NB4 (cell line): ENCODE data around the gene FIG4.
"Not testable (repeated sequence)": the region's sequence is repeated elsewhere in the genome, so short reads cannot be mapped to it uniquely, and the experiment has no call there.

Experiments
- DNase-seq: peaks from one replicate; pipeline ENCODE4 v3.0.0; 2010; ENCODE audit warnings: low read depth
- H3K4me3 ChIP-seq: one replicate; pipeline ENCODE4 v1.5.1; 2011; ENCODE audit warnings: mild to moderate bottlenecking, low read depth, low read length, moderate library complexity
- CTCF ChIP-seq: IDR thresholded peaks from one replicate; pipeline ENCODE4 v1.5.1; 2012; ENCODE audit warnings: low read depth, low read length
- MAX ChIP-seq: IDR thresholded peaks from 2 replicates; pipeline ENCODE4 v1.6.1; 2011; ENCODE audit warnings: low read depth, low read length
- MYC ChIP-seq: IDR thresholded peaks from 2 replicates; pipeline ENCODE4 v1.6.1; 2011; ENCODE audit warnings: low read depth, low read length
- POLR2A ChIP-seq: IDR thresholded peaks from 2 replicates; pipeline ENCODE4 v1.6.1; 2011; ENCODE audit warnings: mild to moderate bottlenecking; ENCODE audit not compliant: insufficient read length; ENCODE audit errors: extremely low read depth

Gene FIG4

GRCh38 chr6:109717971-109718370, 26.9 kb downstream of the FIG4 start:
- TF ChIP-seq POLR2A (no peak), CTCF (no peak), MYC (no peak), MAX (no peak)
- no peak overlapping the region for H3K4me3 ChIP-seq
- no peak for DNase-seq

GRCh38 chr6:109718991-109719390, 27.9 kb downstream of the FIG4 start:
- no peak for TF ChIP-seq MAX
- TF ChIP-seq POLR2A = no peak
- DNase-seq = no peak
- H3K4me3 ChIP-seq = no peak overlapping the region

- no peak for DNase-seq
- TF ChIP-seq MAX (no peak), CTCF (no peak), POLR2A (no peak), MYC (no peak)
- H3K4me3 ChIP-seq = no peak overlapping the region
Measured at GRCh38 chr6:109720311-109720710, 29.2 kb downstream of the FIG4 start.

- H3K4me3 ChIP-seq = no peak overlapping the region
- no peak for DNase-seq
- TF ChIP-seq POLR2A (no peak), CTCF (no peak), MAX (no peak), MYC (no peak)
Measured at GRCh38 chr6:109722011-109722410, 30.9 kb downstream of the FIG4 start.

GRCh38 chr6:109722564-109723254, 31.6 kb downstream of the FIG4 start:
- H3K4me3 ChIP-seq = no peak overlapping the region
- TF ChIP-seq POLR2A (no peak), MYC (no peak), CTCF (no peak), MAX (no peak)
- no peak for DNase-seq

- DNase-seq, H3K4me3 ChIP-seq: not testable (repeated sequence)
Measured at GRCh38 chr6:109725250-109725649, 34.2 kb downstream of the FIG4 start.

- TF ChIP-seq MYC (no peak), POLR2A (no peak), MAX (no peak), CTCF (no peak)
- no peak for DNase-seq
- no peak overlapping the region for H3K4me3 ChIP-seq
Measured at GRCh38 chr6:109736273-109737025, 45.4 kb downstream of the FIG4 start.
